BJ (cell line): Measurements from ENCODE around the gene LYPD6. TPM values are rescaled to one million over a fixed set of nuclear protein-coding genes. Genes with fewer than 3 reads are reported as not detected.

Experiments used
- CTCF ChIA-PET: fragments of 350-600 bp; formaldehyde crosslinking; extraction: SDS; loops from one replicate; lab custom pipeline; 2021; ENCODE audit warnings: antibody characterized with exemption, inconsistent platforms; lab: Yijun Ruan, JAX
- POLR2A ChIA-PET: fragments of 300-600 bp; sonication (Branson Sonifier 250); formaldehyde crosslinking; extraction: SDS; loops from one replicate; lab custom pipeline; 2021; ENCODE audit warnings: antibody characterized with exemption; lab: Charles Lee
- DNase-seq: peaks from one replicate; pipeline ENCODE4 v3.0.0-alpha.2; 2011; ENCODE audit warnings: low read depth
- H3K27me3 ChIP-seq: 2 replicates; pipeline ENCODE4 v1.6.0; 2011; ENCODE audit warnings: low read length; ENCODE audit not compliant: control insufficient read depth, insufficient read depth
- H3K36me3 ChIP-seq: 2 replicates; pipeline ENCODE4 v1.5.1; 2011; ENCODE audit warnings: low read length; ENCODE audit not compliant: control insufficient read depth, insufficient read depth
- H3K4me3 ChIP-seq: 2 replicates; pipeline ENCODE4 v1.5.1; 2011; ENCODE audit warnings: low read depth, mild to moderate bottlenecking, control low read depth, low read length
- polyA plus RNA-seq: library from polyadenylated mRNA; depleted of rRNA; stranded (reverse); fragments of >200 nt; gene quantifications from 2 replicates; pipeline ENCODE4 v1.2.3, GENCODE V29; 2011
- TF ChIP-seq, protein P1 (sequence below): IDR thresholded peaks from 2 replicates; pipeline ENCODE4 v1.5.1; 2011; ENCODE audit warnings: low read depth, mild to moderate bottlenecking, control low read depth, inconsistent platforms, low read length, moderate library complexity; ENCODE audit not compliant: insufficient read depth

The LYPD6 gene
- polyA plus RNA-seq, 1 experiment, result 7.1 TPM

DNA sequence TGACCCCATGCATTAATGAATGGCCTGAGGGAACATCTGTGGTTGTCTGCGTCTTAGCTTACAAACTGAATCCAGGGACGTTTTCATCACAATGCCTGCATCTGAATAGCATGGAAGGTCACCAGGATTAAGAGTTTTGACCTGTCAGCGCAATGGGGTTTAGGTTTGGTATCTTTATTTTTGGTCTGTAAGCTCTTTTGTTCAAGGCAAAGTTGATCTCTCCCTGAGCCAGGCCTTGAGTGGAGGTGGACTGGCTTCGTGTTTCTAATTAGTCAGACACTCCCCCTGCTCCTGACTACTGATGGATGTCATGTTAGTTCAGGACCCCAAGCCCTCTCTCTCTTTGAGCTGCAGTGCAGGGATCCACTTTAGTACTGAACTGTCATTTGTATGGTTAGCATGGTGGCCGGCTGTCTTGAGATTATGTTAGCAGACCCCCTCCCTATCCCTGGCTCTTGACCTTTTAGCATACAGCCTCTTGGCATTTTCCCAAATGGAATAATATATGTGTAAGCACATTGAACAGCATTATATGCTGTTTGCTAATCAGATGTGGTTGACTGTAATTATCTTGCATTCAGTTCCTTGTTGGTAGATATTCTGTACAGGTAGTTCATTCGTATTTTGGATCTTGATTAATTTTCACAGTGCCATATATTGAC lies 59.2 kb downstream of the LYPD6 start:
- H3K36me3 ChIP-seq, result no peaks in the 10 kb centered on the region
- POLR2A ChIA-PET, result no interaction called here
- CTCF ChIA-PET, result interaction anchor here (1.0 to 1.4 kb wide), 5 partner anchors 7 to 60 kb away, joined by 3 to 5 read pairs (median 4); partner anchors contain the start of gene LYPD6
- no peak overlapping the region for H3K4me3 ChIP-seq
- H3K27me3 ChIP-seq, result no peaks in the 10 kb centered on the region
- TF ChIP-seq, protein P1, sequence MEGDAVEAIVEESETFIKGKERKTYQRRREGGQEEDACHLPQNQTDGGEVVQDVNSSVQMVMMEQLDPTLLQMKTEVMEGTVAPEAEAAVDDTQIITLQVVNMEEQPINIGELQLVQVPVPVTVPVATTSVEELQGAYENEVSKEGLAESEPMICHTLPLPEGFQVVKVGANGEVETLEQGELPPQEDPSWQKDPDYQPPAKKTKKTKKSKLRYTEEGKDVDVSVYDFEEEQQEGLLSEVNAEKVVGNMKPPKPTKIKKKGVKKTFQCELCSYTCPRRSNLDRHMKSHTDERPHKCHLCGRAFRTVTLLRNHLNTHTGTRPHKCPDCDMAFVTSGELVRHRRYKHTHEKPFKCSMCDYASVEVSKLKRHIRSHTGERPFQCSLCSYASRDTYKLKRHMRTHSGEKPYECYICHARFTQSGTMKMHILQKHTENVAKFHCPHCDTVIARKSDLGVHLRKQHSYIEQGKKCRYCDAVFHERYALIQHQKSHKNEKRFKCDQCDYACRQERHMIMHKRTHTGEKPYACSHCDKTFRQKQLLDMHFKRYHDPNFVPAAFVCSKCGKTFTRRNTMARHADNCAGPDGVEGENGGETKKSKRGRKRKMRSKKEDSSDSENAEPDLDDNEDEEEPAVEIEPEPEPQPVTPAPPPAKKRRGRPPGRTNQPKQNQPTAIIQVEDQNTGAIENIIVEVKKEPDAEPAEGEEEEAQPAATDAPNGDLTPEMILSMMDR, result no peak
- DNase-seq, result no peak

DNA sequence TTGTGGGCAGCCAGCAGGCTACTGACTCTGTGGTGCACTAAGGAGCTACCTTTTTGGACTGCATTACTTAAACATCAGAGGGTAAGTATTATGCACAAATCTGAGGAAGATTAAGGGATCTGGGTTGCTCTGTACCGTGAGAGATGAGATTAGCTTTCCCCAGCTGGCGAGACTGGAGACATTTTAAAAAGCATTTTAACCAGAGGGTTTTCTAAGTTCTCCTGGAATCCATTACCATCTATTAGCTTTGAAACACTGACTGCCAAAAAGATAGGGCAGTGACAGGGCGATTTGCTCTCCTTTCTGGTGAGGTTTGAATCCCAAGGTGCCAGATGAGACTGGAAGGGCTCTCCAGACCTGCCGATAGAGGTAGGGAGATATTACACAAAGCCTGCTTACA lies 63.2 kb downstream of the LYPD6 start:
- ChIA-PET POLR2A (no interaction called here), CTCF (interaction anchor here (0.6 to 1.2 kb wide), 3 partner anchors 10 to 377 kb away, joined by 3 to 4 read pairs (median 3); no protein-coding TSS in a partner anchor)
- H3K27me3 ChIP-seq, result no peaks in the 10 kb centered on the region
- H3K36me3 ChIP-seq, result no peaks in the 10 kb centered on the region
- no peak overlapping the region for H3K4me3 ChIP-seq
- TF ChIP-seq, protein P1, result no peak
- no peak for DNase-seq

DNA sequence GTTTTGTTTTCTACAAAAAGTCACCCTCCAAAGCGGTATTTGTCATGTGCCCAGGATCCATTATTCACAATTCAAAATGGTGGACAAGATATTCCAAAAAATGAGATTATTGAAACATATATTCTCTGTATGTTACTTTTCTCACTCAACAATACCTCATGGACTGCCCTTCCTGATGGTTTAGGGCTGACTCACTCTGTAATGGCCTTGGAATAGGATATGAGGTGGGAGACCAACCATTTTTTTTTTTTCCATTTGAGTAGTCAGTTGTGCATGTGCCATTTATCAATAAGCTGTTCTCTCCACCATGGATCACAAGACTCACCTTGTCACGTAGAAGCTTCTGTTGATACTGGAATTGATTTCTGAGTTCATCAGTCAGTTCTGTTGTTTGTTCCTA lies 64.5 kb downstream of the LYPD6 start:
- DNase-seq, result no peak
- TF ChIP-seq, protein P1, result no peak
- Histone ChIP-seq H3K36me3 (no peaks in the 10 kb centered on the region), H3K4me3 (no peak overlapping the region), H3K27me3 (no peaks in the 10 kb centered on the region)
- CTCF ChIA-PET, result no interaction called here
- POLR2A ChIA-PET, result interaction anchor here (0.6 kb wide), 1 partner anchor 16 kb away, joined by 5 read pairs; no protein-coding TSS in a partner anchor

DNA sequence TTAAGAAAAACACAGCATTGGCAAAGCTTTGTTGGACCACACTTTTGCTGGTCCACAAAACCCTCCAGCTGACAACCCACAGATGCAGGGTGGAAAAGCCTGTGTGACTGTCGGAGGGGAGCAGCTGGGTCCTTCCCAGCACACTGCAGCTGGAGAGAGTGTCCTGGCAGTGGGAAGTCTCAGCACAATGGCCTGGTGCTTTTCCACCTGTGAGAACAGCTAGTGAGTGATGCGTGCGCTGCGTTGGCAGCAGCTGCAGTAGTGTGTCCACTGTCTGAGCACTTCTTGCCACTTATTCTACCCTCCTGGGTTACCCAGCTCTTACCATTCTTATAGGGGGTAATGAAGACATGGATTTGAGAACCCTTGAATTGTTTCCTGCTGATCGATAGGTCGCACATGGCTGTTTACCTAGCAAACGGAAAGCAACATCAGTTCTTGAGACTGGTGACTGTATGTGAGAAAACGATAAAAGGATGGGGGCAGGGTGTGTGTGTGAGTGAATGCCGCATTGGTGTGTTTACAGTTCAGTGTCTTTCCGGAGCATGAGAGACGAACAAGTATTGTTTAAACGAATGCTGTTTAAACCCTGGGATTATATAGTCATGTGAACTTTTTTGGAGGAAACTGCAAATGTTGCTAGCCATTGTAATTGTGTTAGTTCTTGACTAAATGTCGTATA lies 69.7 kb downstream of the LYPD6 start:
- POLR2A ChIA-PET, result no interaction called here

DNA sequence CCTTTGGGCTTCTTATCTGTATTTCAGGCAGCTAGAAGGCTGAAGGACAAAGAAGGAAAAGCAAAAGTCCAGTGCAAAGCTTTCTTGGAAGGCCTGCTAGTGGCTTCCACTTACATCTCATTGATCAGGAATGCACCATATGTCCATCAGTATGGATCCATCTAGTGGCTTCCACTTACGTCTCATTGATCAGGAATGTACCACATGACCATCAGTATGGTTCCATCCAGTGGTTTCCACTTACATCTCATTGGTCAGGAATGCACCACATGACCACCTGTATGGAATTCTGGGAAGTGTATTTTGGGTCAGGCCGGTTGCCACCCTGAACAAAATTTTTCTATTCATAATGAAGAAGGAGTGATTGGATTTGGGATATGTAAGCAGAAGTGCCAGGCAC lies 70.6 kb downstream of the LYPD6 start:
- ChIA-PET POLR2A (no interaction called here), CTCF (interaction anchor here (0.9 kb wide), 1 partner anchor 161 kb away, joined by 3 read pairs; no protein-coding TSS in a partner anchor)
- DNase-seq, result no peak
- Histone ChIP-seq H3K27me3 (no peaks in the 10 kb centered on the region), H3K36me3 (no peaks in the 10 kb centered on the region), H3K4me3 (no peak overlapping the region)
- TF ChIP-seq, protein P1, result no peak

More for the DNA sequence above, 69.7 kb downstream of the LYPD6 start:
- TF ChIP-seq, protein P1, result no peak
- CTCF ChIA-PET, result interaction anchor here (0.9 kb wide), 1 partner anchor 162 kb away, joined by 3 read pairs; no protein-coding TSS in a partner anchor
- DNase-seq, result no peak
- Histone ChIP-seq H3K36me3 (no peaks in the 10 kb centered on the region), H3K4me3 (no peak overlapping the region), H3K27me3 (no peaks in the 10 kb centered on the region)
